HG03442 (cell line): ENCODE data around the gene LBP.
"Not testable (repeated sequence)": the region's sequence is repeated elsewhere in the genome, so short reads cannot be mapped to it uniquely, and the experiment has no call there.

Experiments
- ATAC-seq: cut with Tn5 transposase; IDR thresholded peaks from one replicate; pipeline ENCODE4 v1.9.1; 2021; ENCODE audit warnings: mild to moderate bottlenecking, moderate library complexity; ENCODE audit not compliant: unreplicated experiment

LBP gene

GRCh38 chr20:38392356-38392755, 46.1 kb downstream of the LBP start:
- no peak for ATAC-seq

GRCh38 chr20:38393259-38393658, 47.0 kb downstream of the LBP start:
- no peak for ATAC-seq

DNA sequence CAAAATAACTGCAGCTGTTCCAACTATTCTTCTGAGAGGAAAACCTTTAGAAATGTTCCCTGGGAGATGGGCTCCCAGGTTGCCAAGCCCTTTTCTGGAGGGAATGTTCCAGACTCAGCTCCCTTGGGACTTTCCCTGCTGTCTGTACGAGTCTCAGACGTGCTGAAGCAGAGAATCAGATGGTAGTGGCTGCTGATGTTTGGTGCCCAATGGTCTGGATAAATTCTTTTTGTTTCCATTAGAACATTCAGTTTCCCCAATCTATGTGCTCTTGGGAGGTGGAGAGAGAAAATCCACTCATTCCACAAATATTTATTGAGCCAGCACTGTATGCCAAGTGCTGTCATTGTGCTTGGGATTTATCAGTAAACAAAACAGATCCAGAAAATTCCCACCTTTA, 48.9 kb downstream of the LBP start:
- no peak for ATAC-seq

DNA sequence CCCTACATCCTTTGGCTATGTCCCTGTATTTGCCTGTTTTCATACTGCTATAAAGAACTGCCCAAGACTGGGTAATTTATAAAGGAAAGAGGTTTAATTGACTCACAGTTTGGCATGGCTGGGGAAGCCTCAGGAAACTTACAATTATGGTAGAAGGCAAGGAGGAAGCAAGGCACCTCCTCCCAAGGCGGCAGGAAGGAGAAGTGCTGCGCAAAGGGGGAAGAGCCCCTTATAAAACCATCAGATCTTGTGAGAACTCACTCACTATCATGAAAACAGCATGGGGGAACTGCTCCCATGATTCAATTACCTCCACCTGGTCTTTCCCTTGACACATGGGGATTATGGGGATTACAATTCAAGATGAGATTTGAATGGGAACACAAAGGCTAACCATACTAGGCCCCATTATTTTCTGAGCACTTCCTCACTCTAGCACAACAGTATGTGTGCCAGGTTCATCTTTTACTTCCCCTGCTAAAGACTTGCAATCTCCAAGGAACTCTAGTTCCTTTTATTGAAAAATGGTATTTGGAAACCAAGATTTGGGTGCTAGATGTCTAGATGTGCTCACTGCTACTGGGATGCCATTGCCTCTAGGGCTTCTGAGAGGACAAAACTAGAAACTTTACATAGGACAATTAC, 49.6 kb downstream of the LBP start:
- ATAC-seq, result not testable (repeated sequence)

- no peak for ATAC-seq
Observed at GRCh38 chr20:38402089-38402488, 55.8 kb downstream of the LBP start.

DNA sequence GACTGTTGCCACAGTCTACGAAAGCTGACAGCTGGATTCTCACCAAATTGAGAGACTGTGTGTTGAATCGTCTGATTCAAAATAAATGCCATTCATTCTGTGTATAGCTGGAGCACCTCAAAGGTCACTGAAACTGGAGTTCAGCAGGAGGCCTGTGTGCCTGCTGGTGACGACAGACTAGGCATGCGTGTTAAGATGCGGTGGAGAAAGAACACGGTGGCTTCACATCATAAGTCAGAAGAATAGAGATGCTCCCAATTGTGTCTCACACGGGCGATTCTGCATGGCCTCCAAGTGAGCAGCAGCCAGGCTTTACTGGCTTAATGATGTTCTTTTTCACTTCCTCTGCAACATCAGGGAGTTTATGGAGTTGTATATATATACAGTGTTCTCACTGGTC, 56.5 kb downstream of the LBP start:
- ATAC-seq, result no peak

DNA sequence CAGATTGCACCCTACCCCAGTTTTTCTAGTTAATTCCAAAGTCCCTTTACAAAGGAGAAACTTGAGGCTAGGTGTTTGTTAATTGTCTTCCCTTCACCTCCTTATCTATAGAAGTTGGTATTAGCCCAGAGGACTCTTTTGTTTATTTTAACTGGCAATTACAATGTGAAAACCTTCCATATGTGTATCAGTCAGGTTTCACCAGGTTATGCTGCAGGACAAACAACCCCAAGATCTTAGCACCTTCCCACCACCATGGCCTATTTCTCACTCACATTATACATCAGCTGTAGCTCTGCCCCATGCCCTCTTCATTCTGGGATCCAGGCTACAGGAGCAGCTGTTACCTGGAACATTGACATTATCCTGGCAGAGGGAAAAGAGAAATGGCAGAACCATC, 57.7 kb downstream of the LBP start:
- no peak for ATAC-seq

- ATAC-seq, result no peak
Observed at GRCh38 chr20:38405132-38405531, 58.9 kb downstream of the LBP start.

DNA sequence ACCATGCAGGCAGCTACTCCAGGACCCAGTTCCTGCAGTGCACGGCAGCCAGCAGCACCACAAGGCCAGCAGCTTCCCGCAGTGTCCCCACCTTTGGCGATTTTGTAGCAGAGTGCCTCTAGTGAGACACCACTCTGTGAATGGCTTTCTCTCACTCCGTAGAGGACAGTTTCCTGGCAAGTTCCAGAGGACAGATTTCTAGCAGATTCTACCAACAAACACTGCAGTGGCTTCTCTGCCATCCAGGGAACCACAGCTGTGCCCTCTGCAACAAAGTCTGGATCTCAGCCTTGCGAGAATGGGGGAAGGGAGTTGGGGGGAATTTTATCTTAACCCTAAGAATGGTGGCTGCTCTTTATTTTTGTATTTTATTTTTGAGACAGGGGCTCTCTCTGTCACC, 60.2 kb downstream of the LBP start:
- ATAC-seq, result no peak

DNA sequence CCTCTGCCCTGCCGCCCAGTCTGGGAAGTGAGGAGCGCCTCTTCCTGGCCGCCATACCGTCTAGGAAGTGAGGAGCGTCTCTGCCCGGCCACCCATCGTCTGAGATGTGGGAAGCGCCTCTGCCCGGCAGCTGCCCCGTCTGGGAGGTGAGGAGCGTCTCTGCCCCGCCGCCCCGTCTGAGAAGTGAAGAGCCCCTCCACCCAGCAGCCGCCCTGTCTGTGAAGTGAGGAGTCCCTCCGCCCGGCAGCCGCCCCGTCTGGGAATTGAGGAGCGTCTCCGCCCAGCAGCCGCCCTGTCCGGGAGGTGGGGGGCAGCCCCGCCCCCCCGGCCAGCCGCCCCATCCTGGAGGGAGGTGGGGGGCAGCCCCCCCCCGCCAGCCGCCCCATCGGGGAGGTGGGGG, 61.0 kb downstream of the LBP start:
- ATAC-seq, result no peak

GRCh38 chr20:38407822-38408221, 61.5 kb downstream of the LBP start:
- ATAC-seq, result not testable (repeated sequence)

DNA sequence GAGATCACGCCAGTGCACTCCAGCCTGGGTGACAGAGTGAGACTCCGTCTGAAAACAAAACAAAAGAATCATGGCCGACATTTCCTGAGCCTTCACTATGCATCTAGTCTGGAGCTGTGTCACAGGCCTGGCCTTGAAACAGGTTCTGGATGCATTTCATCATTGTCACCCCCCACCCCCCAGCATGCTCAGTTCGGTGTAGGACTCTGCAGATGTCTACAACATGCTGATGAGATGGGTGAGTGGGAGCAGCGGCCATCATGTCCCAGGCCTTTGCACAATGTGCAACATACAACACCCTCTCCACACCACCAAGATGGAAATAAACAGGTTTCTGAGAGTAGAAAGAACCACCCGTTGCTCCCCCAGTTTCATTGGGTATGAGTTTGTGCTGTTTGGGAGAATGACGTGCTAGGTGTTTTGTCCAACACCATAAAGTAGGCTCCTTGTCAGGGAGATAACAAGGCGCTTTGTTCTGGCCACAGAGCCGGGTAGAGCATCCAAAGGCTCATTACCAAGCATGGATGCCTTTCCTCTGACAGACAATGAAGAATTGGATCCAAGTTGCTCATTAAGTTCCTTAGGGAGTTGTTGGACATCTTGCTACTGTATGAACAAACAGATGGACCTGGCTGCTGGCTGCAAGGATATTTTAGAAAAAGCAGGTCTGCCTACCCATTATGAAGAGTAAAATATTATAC, 66.7 kb downstream of the LBP start:
- no peak for ATAC-seq

GRCh38 chr20:38414769-38415450, 68.6 kb downstream of the LBP start:
- ATAC-seq, result no peak

DNA sequence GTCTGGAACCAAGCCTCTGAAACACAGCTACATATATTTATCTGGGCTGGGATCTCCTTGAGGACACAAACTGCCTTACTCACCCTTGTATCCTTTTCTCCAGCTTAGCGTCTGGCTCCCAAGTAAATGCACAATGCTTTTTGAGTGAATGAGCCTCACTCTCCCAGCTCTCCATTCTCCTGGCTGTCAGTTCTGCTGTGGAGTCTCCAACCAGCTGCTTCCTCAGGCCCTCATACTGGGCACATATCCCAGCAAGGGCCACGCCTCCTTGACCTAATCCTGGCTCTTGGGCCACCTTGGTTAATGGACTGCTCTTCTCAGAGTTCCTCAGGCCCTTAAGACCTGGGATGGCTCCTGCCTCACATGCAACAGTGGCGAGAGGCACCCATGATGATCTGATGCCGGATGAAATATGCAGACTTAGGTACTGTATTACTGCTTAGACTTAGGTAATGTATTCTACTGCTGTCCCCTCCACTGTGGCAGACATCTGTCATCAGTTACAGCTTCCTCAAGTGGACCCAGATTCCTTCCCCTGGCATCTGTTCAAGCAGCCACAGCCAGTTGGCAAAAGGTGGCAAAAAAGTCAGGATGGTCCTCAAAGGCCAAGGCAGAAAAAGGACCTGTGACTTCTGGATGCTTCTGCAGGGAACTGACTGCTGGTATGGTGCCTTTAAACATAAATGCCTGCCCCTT, 72.4 kb downstream of the LBP start:
- ATAC-seq, result no peak

- no peak for ATAC-seq
Observed at GRCh38 chr20:38420388-38421085, 74.3 kb downstream of the LBP start.

- ATAC-seq, result no peak
Observed at GRCh38 chr20:38421915-38422314, 75.6 kb downstream of the LBP start.

- no peak for ATAC-seq
Observed at GRCh38 chr20:38423541-38423940, 77.3 kb downstream of the LBP start.

DNA sequence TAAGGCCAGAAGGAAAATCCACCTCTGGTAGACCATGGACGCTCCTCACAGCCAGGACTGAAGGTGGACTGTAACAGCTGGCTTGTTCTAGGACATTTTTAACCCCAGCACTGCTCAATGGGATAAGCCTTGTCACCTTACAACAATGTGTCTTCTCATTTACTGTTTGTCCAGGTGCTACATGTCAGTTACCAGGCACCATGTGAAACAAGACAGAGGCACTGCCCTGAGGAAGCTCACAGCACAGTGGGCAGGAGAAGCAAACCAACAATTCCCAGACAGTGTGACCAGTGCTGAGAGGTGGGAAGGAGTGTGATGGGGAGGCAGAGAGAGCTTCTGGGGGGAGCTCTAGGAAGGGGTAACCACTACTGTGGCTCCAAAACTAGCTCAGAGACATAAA, 78.1 kb downstream of the LBP start:
- no peak for ATAC-seq

- no peak for ATAC-seq
Observed at GRCh38 chr20:38426006-38426897, 80.0 kb downstream of the LBP start.
